Loucy (cell line): ENCODE results near the gene ALOX12B.

Source experiments
- H2AFZ ChIP-seq: fragments of 200-600 bp; sonication (generic); 2 replicates; pipeline ENCODE4 v1.6.0; 2016; ENCODE audit warnings: antibody characterized with exemption, mild to moderate bottlenecking, low read length, moderate library complexity
- H3F3A ChIP-seq: fragments of 200-600 bp; 2 replicates; pipeline ENCODE4 v1.6.0; 2016; ENCODE audit warnings: antibody characterized with exemption, low read depth, mild to moderate bottlenecking
- H3K27me3 ChIP-seq: fragments of 200-600 bp; sonication (generic); 2 replicates; pipeline ENCODE4 v1.6.1; 2014; ENCODE audit warnings: low read length, mild to moderate bottlenecking; ENCODE audit not compliant: insufficient read depth, poor library complexity, severe bottlenecking
- H3K36me3 ChIP-seq: fragments of 200-600 bp; sonication (generic); 2 replicates; pipeline ENCODE4 v1.6.1; 2016; ENCODE audit warnings: low read length; ENCODE audit not compliant: insufficient read depth
- H3K4me1 ChIP-seq: fragments of 200-600 bp; sonication (generic); 2 replicates; pipeline ENCODE4 v1.5.1; 2014; ENCODE audit warnings: low read length, mild to moderate bottlenecking; ENCODE audit not compliant: insufficient read depth, poor library complexity, severe bottlenecking
- H3K4me2 ChIP-seq: fragments of 200-600 bp; sonication (generic); 2 replicates; pipeline ENCODE4 v1.6.0; 2014; ENCODE audit warnings: antibody characterized with exemption, low read length, low read depth, mild to moderate bottlenecking; ENCODE audit not compliant: poor library complexity, severe bottlenecking
- H3K4me3 ChIP-seq: fragments of 200-600 bp; sonication (generic); 2 replicates; pipeline ENCODE4 v1.5.1; 2014; ENCODE audit warnings: low read length, mild to moderate bottlenecking, mixed read lengths; ENCODE audit not compliant: poor library complexity, severe bottlenecking
- H3K79me2 ChIP-seq: fragments of 200-600 bp; sonication (generic); 2 replicates; pipeline ENCODE4 v1.6.1; 2014; ENCODE audit warnings: low read length; ENCODE audit not compliant: insufficient read depth
- H3K9ac ChIP-seq: fragments of 200-600 bp; sonication (generic); 2 replicates; pipeline ENCODE4 v1.6.0; 2014; ENCODE audit warnings: mild to moderate bottlenecking, low read depth, low read length, moderate library complexity; ENCODE audit not compliant: poor library complexity, severe bottlenecking
- H3K9me2 ChIP-seq: fragments of 200-600 bp; sonication (generic); replicated peaks from 2 replicates; pipeline ENCODE4 v1.6.1; 2016; ENCODE audit warnings: low read depth, low read length, mixed read lengths
- H3K9me3 ChIP-seq: fragments of 200-600 bp; sonication (generic); 2 replicates; pipeline ENCODE4 v1.6.1; 2014; ENCODE audit warnings: mild to moderate bottlenecking, antibody characterized with exemption, low read length, low read depth; ENCODE audit not compliant: insufficient read depth
- H4K20me1 ChIP-seq: fragments of 200-600 bp; sonication (generic); 2 replicates; pipeline ENCODE4 v1.6.0; 2014; ENCODE audit warnings: antibody characterized with exemption, low read length, mild to moderate bottlenecking; ENCODE audit not compliant: insufficient read depth, poor library complexity, severe bottlenecking
- EZH2phosphoT487 ChIP-seq: fragments of 200-600 bp; IDR thresholded peaks from 2 replicates; pipeline ENCODE4 v1.6.1; 2018; ENCODE audit warnings: antibody characterized with exemption, mild to moderate bottlenecking, moderate library complexity, borderline replicate concordance
- TF ChIP-seq, protein P1 (sequence below): fragments of 200-600 bp; sonication (generic); conservative IDR thresholded peaks from 2 replicates; pipeline ENCODE4 v1.5.1; 2014; ENCODE audit warnings: mild to moderate bottlenecking, antibody characterized with exemption, low read length

ALOX12B gene

DNA sequence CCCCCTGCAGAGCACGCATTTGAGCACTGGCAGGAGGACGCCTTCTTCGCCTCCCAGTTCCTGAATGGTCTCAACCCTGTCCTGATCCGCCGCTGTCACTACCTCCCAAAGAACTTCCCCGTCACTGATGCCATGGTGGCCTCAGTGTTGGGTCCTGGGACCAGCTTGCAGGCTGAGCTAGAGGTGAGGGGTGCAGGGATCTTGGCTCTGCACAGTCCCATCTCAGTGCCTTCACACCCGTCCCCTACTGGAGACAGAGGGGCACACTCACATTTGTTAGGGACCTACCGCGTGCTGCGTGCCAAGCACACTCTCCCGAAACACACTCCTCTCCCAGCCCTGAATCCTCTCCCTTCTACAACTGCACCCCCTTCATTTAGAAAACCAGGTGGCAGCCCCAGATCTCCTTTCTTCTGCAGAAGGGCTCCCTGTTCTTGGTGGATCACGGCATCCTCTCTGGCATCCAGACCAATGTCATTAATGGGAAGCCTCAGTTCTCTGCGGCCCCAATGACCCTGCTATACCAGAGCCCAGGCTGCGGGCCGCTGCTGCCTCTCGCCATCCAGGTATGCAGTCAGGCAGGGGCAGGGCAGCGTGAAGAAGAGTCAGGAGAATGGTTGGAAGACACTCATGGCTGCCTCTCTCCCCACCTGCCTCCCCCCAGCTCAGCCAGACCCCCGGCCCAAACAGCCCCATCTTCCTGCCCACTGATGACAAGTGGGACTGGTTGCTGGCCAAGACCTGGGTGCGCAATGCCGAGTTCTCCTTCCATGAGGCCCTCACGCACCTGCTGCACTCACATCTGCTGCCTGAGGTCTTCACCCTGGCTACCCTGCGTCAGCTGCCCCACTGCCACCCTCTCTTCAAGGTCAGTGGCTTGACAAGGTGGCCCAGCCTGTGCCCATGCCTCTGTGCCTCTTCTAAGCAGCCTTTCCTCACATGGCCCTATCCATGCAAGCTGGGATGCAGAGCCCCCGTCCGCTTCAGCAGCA lies 42.4 kb downstream of the ALOX12B start:
- H4K20me1 ChIP-seq = no peaks in the 10 kb centered on the region
- TF ChIP-seq, protein P1, sequence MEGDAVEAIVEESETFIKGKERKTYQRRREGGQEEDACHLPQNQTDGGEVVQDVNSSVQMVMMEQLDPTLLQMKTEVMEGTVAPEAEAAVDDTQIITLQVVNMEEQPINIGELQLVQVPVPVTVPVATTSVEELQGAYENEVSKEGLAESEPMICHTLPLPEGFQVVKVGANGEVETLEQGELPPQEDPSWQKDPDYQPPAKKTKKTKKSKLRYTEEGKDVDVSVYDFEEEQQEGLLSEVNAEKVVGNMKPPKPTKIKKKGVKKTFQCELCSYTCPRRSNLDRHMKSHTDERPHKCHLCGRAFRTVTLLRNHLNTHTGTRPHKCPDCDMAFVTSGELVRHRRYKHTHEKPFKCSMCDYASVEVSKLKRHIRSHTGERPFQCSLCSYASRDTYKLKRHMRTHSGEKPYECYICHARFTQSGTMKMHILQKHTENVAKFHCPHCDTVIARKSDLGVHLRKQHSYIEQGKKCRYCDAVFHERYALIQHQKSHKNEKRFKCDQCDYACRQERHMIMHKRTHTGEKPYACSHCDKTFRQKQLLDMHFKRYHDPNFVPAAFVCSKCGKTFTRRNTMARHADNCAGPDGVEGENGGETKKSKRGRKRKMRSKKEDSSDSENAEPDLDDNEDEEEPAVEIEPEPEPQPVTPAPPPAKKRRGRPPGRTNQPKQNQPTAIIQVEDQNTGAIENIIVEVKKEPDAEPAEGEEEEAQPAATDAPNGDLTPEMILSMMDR = no peak
- TF ChIP-seq EZH2phosphoT487 = no peak
- H3K9ac ChIP-seq = no peak overlapping the region
- H2AFZ ChIP-seq = no peak overlapping the region
- peaks cover 5% of the 10 kb centered on the region for H3K4me1 ChIP-seq
- H3K79me2 ChIP-seq = no peaks in the 10 kb centered on the region
- H3K4me2 ChIP-seq = no peak overlapping the region
- no peaks in the 10 kb centered on the region for H3K36me3 ChIP-seq
- H3K9me2 ChIP-seq = no peaks in the 10 kb centered on the region
- no peaks in the 10 kb centered on the region for H3F3A ChIP-seq
- no peaks in the 10 kb centered on the region for H3K27me3 ChIP-seq
- no peaks in the 10 kb centered on the region for H3K9me3 ChIP-seq
- H3K4me3 ChIP-seq = no peak overlapping the region

DNA sequence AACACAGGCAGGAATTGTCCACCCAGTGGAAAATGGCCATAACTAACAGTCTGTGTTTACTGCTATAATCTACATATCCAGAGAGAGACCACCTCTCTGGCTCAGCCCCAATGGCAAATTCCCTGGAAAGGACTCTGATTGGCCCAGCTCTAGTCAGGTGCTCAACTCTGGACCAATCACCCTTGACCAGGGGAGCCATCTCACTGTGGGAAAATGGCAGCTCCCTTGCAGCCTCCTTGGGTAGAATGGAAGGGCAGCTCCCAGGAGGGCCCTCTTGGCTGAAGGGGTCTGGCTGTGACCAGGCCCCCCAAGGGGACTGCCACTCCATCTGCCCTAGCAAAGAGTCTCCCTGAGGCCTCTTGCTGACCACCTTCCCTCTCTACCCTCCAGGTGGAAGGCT lies 45.5 kb downstream of the ALOX12B start:
- Histone ChIP-seq H3K9me3 (no peaks in the 10 kb centered on the region), H3K4me2 (peak overlapping the region; percentile 7), H4K20me1 (no peaks in the 10 kb centered on the region), H3K4me3 (no peak overlapping the region), H3F3A (no peaks in the 10 kb centered on the region), H2AFZ (peak overlapping the region; percentile 72; the same call in 1 of the 2 replicates), H3K9me2 (no peaks in the 10 kb centered on the region), H3K36me3 (no peaks in the 10 kb centered on the region), H3K79me2 (no peaks in the 10 kb centered on the region), H3K9ac (no peak overlapping the region), H3K4me1 (peaks cover 5% of the 10 kb centered on the region), H3K27me3 (no peaks in the 10 kb centered on the region)
- TF ChIP-seq, protein P1 = no peak
- TF ChIP-seq EZH2phosphoT487 = no peak

DNA sequence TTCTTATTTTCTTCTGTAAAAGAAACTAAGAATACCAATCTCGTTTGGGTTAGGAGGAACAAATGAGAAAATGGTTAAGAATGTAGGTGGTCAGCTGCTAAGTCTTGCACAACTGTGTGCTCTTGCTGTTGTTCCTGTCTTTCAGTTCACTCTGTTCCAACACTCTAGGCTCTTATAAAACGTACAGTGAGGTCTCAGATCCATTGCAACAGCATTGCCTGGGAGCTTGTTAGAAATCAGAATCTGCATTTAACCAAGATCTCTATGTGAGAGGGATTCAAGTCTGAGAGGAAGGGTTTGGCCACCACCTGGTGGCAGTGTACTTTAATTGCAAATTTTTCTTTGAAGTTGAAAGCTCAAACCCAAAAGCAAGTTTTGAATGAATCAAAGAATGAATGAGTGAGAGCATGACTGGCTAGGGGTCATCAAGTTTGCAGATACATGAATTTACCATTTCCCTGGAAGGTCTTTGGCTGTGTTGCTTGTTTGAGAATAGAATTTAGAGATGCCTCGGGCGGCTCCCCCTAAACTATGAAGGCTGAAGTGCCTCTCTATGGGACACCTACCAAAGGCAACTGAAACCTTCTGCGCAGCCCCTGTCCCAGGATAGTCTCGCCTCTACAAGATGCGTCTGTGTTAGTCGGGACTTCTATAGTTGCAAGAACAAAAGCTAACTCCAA lies 46.1 kb downstream of the ALOX12B start:
- H3F3A ChIP-seq = no peaks in the 10 kb centered on the region
- no peaks in the 10 kb centered on the region for H3K9me2 ChIP-seq
- no peaks in the 10 kb centered on the region for H3K9me3 ChIP-seq
- no peaks in the 10 kb centered on the region for H4K20me1 ChIP-seq
- no peak overlapping the region for H3K4me3 ChIP-seq
- H3K79me2 ChIP-seq = no peaks in the 10 kb centered on the region
- peaks cover 5% of the 10 kb centered on the region for H3K4me1 ChIP-seq
- no peak overlapping the region for H3K9ac ChIP-seq
- H3K36me3 ChIP-seq = no peaks in the 10 kb centered on the region
- H3K27me3 ChIP-seq = no peaks in the 10 kb centered on the region
- peak overlapping the region; percentile 12 for H3K4me2 ChIP-seq
- H2AFZ ChIP-seq = no peak overlapping the region
- TF ChIP-seq, protein P1 = peak; percentile 83
- no peak for TF ChIP-seq EZH2phosphoT487
